Measurements from ENCODE around the gene VAV2. TPM values are rescaled to one million over a fixed set of nuclear protein-coding genes. Genes with fewer than 3 reads are reported as not detected.

The VAV2 gene
- total RNA-seq, 4 donors from 2014 or later, result 10.3 to 20.1 (median 13.1) TPM

- H3K36me3 ChIP-seq, result peaks cover 0 to 13% (median 0%) of the 10 kb centered on the region in 3 donors
- H3K4me3 ChIP-seq, result no peak overlapping the region
- DNase-seq (ENCODE audit: low spot score in 2 of 2), result no peak
- 85 to 97% methylated on average over 5 to 13 of the region's 25 CpGs for WGBS, 2 donors
- H3K4me1 ChIP-seq, result peaks cover 0 to 12% (median 0%) of the 10 kb centered on the region in 4 donors
- no peak for TF ChIP-seq EP300 (IDR thresholded peaks at IDR 0.05)
- TF ChIP-seq POLR2A (IDR thresholded peaks at IDR 0.05), result no peak
- no peak for TF ChIP-seq CTCF (IDR thresholded peaks at IDR 0.05)
- H3K27ac ChIP-seq, result no peak overlapping the region
- H3K9me3 ChIP-seq, result no peaks in the 10 kb centered on the region
- no peaks in the 10 kb centered on the region for H3K27me3 ChIP-seq
Observed at GRCh38 chr9:133828338-133828997, 163.7 kb downstream of the VAV2 start.

GRCh38 chr9:133826289-133827085, 165.6 kb downstream of the VAV2 start:
- Histone ChIP-seq H3K27ac (no peak overlapping the region), H3K4me3 (no peak overlapping the region), H3K4me1 (peaks cover 0 to 12% (median 0%) of the 10 kb centered on the region in 4 donors), H3K27me3 (no peaks in the 10 kb centered on the region), H3K36me3 (no peaks in the 10 kb centered on the region), H3K9me3 (no peaks in the 10 kb centered on the region)
- DNase-seq (ENCODE audit: low spot score in 2 of 2), result no peak
- WGBS, 2 donors, result 72 to 75% methylated on average over 17 to 19 of the region's 22 CpGs
- no peak for TF ChIP-seq CTCF (IDR thresholded peaks at IDR 0.05)
- TF ChIP-seq POLR2A (IDR thresholded peaks at IDR 0.05), result no peak
- TF ChIP-seq EP300 (IDR thresholded peaks at IDR 0.05), result no peak

- Histone ChIP-seq H3K36me3 (no peaks in the 10 kb centered on the region), H3K4me1 (peaks cover 0 to 12% (median 0%) of the 10 kb centered on the region in 4 donors), H3K9me3 (no peaks in the 10 kb centered on the region), H3K27ac (no peak overlapping the region), H3K27me3 (no peaks in the 10 kb centered on the region), H3K4me3 (no peak overlapping the region)
- no peak for DNase-seq (ENCODE audit: low spot score in 2 of 2)
- WGBS, 2 donors, result 75 to 80% methylated on average over 17 of the region's 17 CpGs
- TF ChIP-seq CTCF (IDR thresholded peaks at IDR 0.05) (no peak), EP300 (IDR thresholded peaks at IDR 0.05) (no peak), POLR2A (IDR thresholded peaks at IDR 0.05) (no peak)
Observed at GRCh38 chr9:133825555-133826218, 166.4 kb downstream of the VAV2 start.

- WGBS, 2 donors, result 82 to 83% methylated on average over 9 to 15 of the region's 15 CpGs
- H3K27ac ChIP-seq, result no peak overlapping the region
- no peaks in the 10 kb centered on the region for H3K36me3 ChIP-seq
- no peak overlapping the region for H3K4me3 ChIP-seq
- no peak for TF ChIP-seq CTCF (IDR thresholded peaks at IDR 0.05)
- TF ChIP-seq POLR2A (IDR thresholded peaks at IDR 0.05), result no peak
- no peak for TF ChIP-seq EP300 (IDR thresholded peaks at IDR 0.05)
- peaks cover 0 to 12% (median 0%) of the 10 kb centered on the region in 4 donors for H3K4me1 ChIP-seq
- no peak for DNase-seq (ENCODE audit: low spot score in 2 of 2)
- no peaks in the 10 kb centered on the region for H3K9me3 ChIP-seq
- H3K27me3 ChIP-seq, result no peaks in the 10 kb centered on the region
Observed at GRCh38 chr9:133824802-133825186, 167.3 kb downstream of the VAV2 start.

All from tibial nerve (tissue), 4 donors.